Panc1 (cell line): ENCODE results near the gene LURAP1L. TPM values are rescaled to one million over a fixed set of nuclear protein-coding genes. Genes with fewer than 3 reads are reported as not detected.

Experiments used
- ATAC-seq: fragments of 200-7000 bp; cut with Tn5 transposase; 2 replicates; pipeline ENCODE4 v1.9.1; 2020; ENCODE audit warnings: mild to moderate bottlenecking, moderate library complexity
- BruUV-seq: library from RNA; stranded (reverse); fragments of 400-500 nt; replicated peaks from 2 replicates; lab custom pipeline; 2021; lab: Mats Ljungman, UMichigan
- CTCF ChIA-PET: fragments of 300-600 bp; sonication (Branson Sonifier 250); formaldehyde crosslinking; loops from one replicate; lab custom pipeline; 2022; ENCODE audit warnings: antibody characterized with exemption; lab: Charles Lee
- POLR2A ChIA-PET: fragments of 300-600 bp; sonication (Branson Sonifier 250); formaldehyde crosslinking; loops from one replicate; lab custom pipeline; 2022; ENCODE audit warnings: antibody characterized with exemption; lab: Charles Lee
- DNase-seq: peaks from one replicate; pipeline ENCODE4 v3.0.0-alpha.2; 2010; ENCODE audit warnings: low read depth, low spot score
- H3K27ac ChIP-seq: 2 replicates; pipeline ENCODE4 v1.5.1; 2011; ENCODE audit warnings: mild to moderate bottlenecking, low read length, inconsistent platforms
- H3K27me3 ChIP-seq: fragments of 200-500 bp; sonication (Bioruptor generic); 2 replicates; pipeline ENCODE4 v1.6.0; 2014; ENCODE audit warnings: low read length, inconsistent platforms; ENCODE audit not compliant: control insufficient read depth, insufficient read depth
- H3K36me3 ChIP-seq: fragments of 200-500 bp; sonication (Bioruptor generic); 2 replicates; pipeline ENCODE4 v1.5.1; 2014; ENCODE audit warnings: inconsistent platforms, mild to moderate bottlenecking, low read length, moderate library complexity; ENCODE audit not compliant: control insufficient read depth, insufficient read depth
- H3K4me1 ChIP-seq: 2 replicates; pipeline ENCODE4 v1.5.1; 2011; ENCODE audit warnings: inconsistent platforms, mild to moderate bottlenecking, low read length, moderate library complexity; ENCODE audit not compliant: control insufficient read depth, insufficient read depth
- H3K4me3 ChIP-seq, 2 experiments: 2 replicates each; pipeline ENCODE4 v1.5.1; 2011 to 2012; ENCODE audit warnings: low read depth in 2 of 2, low read length in 2 of 2, mild to moderate bottlenecking in 2 of 2, inconsistent platforms in 1 of 2, moderate library complexity in 1 of 2
- H3K9me3 ChIP-seq: fragments of 200-500 bp; sonication (Bioruptor generic); 2 replicates; pipeline ENCODE4 v1.5.1; 2014; ENCODE audit warnings: low read depth, mild to moderate bottlenecking, inconsistent platforms, low read length, moderate library complexity; ENCODE audit not compliant: control insufficient read depth, insufficient read depth
- CTCF ChIP-seq: fragments of 450-650 bp; IDR thresholded peaks from 2 replicates; pipeline ENCODE4 v1.5.1; 2017; ENCODE audit warnings: mild to moderate bottlenecking
- POLR2AphosphoS5 ChIP-seq: IDR thresholded peaks from 2 replicates; pipeline ENCODE4 v1.6.1; 2012; ENCODE audit warnings: mild to moderate bottlenecking, low read depth, low read length, moderate library complexity
- REST ChIP-seq, 2 experiments: IDR thresholded peaks; 2 replicates each; pipeline ENCODE4 v1.6.1; 2011 to 2012; ENCODE audit warnings: low read depth in 2 of 2, control low read depth in 1 of 2, low read length in 1 of 2, mild to moderate bottlenecking in 1 of 2, moderate library complexity in 1 of 2; ENCODE audit not compliant: insufficient read depth in 1 of 2
- SIN3A ChIP-seq: IDR thresholded peaks from 2 replicates; pipeline ENCODE4 v1.6.1; 2012; ENCODE audit warnings: low read depth, mild to moderate bottlenecking, low read length, moderate library complexity, borderline replicate concordance; ENCODE audit not compliant: insufficient read depth
- TCF7L2 ChIP-seq: IDR thresholded peaks from 2 replicates; pipeline ENCODE4 v1.6.1; 2011; ENCODE audit warnings: mild to moderate bottlenecking, low read depth, low read length, inconsistent platforms
- in situ Hi-C: cut with HindIII; loops from 2 replicates; pipeline ENCODE4 v1.10.0; 2016; ENCODE audit warnings: low sequenced_read_pairs, low pct_unique_long_range_greater_than_20kb
- intact Hi-C: fragments of 100-400 bp; cut with micrococcal nuclease; formaldehyde crosslinking; loops from one replicate; pipeline ENCODE4 v1.10.0; 2022; ENCODE audit not compliant: unreplicated experiment
- total RNA-seq: library from RNA; stranded (reverse); gene quantifications from one replicate; pipeline ENCODE4 v1.2.1, GENCODE V29; 2021; ENCODE audit not compliant: unreplicated experiment

The LURAP1L gene
- total RNA-seq, 1 experiment from 2014 or later, result 6.8 TPM

- intact Hi-C loops (no loop called here), in situ Hi-C loops (no loop called here)
- TF ChIP-seq REST (IDR thresholded peaks at IDR 0.05; ENCODE audit: insufficient read depth in 1 of 2, low read depth in 2 of 2, low read length in 1 of 2) (no peak), TCF7L2 (no peak), SIN3A (no peak), POLR2AphosphoS5 (no peak), CTCF (no peak)
- no peak for DNase-seq
- H3K27me3 ChIP-seq, result no peaks in the 10 kb centered on the region
- H3K36me3 ChIP-seq, result no peaks in the 10 kb centered on the region
- BruUV-seq, result no TSS peak
- H3K4me1 ChIP-seq, result no peaks in the 10 kb centered on the region
- H3K4me3 ChIP-seq, result no peak overlapping the region
- POLR2A ChIA-PET, result no interaction called here
- CTCF ChIA-PET, result no interaction called here
- no peaks in the 10 kb centered on the region for H3K9me3 ChIP-seq
- H3K27ac ChIP-seq, result no peak overlapping the region
- no peak for ATAC-seq
These were observed 15.1 kb upstream of the LURAP1L start for GRCh38 chr9:12759761-12760160.

- ATAC-seq, result no peak
- H3K9me3 ChIP-seq, result no peaks in the 10 kb centered on the region
- in situ Hi-C loops, result no loop called here
- no peaks in the 10 kb centered on the region for H3K27me3 ChIP-seq
- no peaks in the 10 kb centered on the region for H3K4me1 ChIP-seq
- H3K36me3 ChIP-seq, result no peaks in the 10 kb centered on the region
- no peak overlapping the region for H3K27ac ChIP-seq
- no peak for TF ChIP-seq SIN3A
- no peak for TF ChIP-seq CTCF
- TF ChIP-seq POLR2AphosphoS5, result no peak
- TF ChIP-seq TCF7L2, result no peak
- no peak for TF ChIP-seq REST (IDR thresholded peaks at IDR 0.05; ENCODE audit: insufficient read depth in 1 of 2, low read depth in 2 of 2, low read length in 1 of 2)
- no peak for DNase-seq
- BruUV-seq, result no TSS peak
- no peak overlapping the region for H3K4me3 ChIP-seq
- intact Hi-C loops, result no loop called here
- ChIA-PET POLR2A (no interaction called here), CTCF (no interaction called here)
These were observed 14.1 kb upstream of the LURAP1L start for GRCh38 chr9:12760758-12761157.
